ACC112 (cell line): ENCODE data around the gene STAT6.
"Not testable (repeated sequence)": the region's sequence is repeated elsewhere in the genome, so short reads cannot be mapped to it uniquely, and the experiment has no call there.

Source experiments
- H2AFZ ChIP-seq: fragments of 200-600 bp; sonication (generic); one replicate; pipeline ENCODE4 v1.6.0; 2017; ENCODE audit warnings: antibody characterized with exemption, low read length; ENCODE audit not compliant: unreplicated experiment
- H3K27ac ChIP-seq: fragments of 200-600 bp; sonication (generic); 2 replicates; pipeline ENCODE4 v1.5.1; 2014; ENCODE audit warnings: low read depth, mild to moderate bottlenecking, antibody characterized with exemption, low read length, moderate library complexity
- H3K27me3 ChIP-seq: fragments of 200-600 bp; sonication (generic); 2 replicates; pipeline ENCODE4 v1.6.1; 2014; ENCODE audit warnings: mild to moderate bottlenecking, antibody characterized with exemption, low read length, moderate library complexity, mixed read lengths; ENCODE audit not compliant: insufficient read depth
- H3K36me3 ChIP-seq: fragments of 200-600 bp; sonication (generic); 2 replicates; pipeline ENCODE4 v1.6.1; 2016; ENCODE audit warnings: mild to moderate bottlenecking, antibody characterized with exemption, low read length, moderate library complexity, mixed read lengths; ENCODE audit not compliant: insufficient read depth
- H3K4me1 ChIP-seq: fragments of 200-600 bp; sonication (generic); one replicate; pipeline ENCODE4 v1.6.1; 2016; ENCODE audit warnings: low read length, mixed read lengths; ENCODE audit not compliant: insufficient read depth, unreplicated experiment, control insufficient read depth
- H3K4me3 ChIP-seq: fragments of 200-600 bp; sonication (generic); 2 replicates; pipeline ENCODE4 v1.5.1; 2014; ENCODE audit warnings: mild to moderate bottlenecking, low read depth, low read length
- H3K79me2 ChIP-seq: fragments of 200-600 bp; sonication (generic); one replicate; pipeline ENCODE4 v1.6.0; 2016; ENCODE audit warnings: low read length; ENCODE audit not compliant: control insufficient read depth, unreplicated experiment, insufficient read depth

The STAT6 gene

GRCh38 chr12:57085999-57086492 is 25.1 kb downstream of the STAT6 start:
- peak overlapping the region; percentile 8 for H2AFZ ChIP-seq
- H3K36me3 ChIP-seq: no peaks in the 10 kb centered on the region
- peaks cover 16% of the 10 kb centered on the region for H3K4me1 ChIP-seq
- H3K27ac ChIP-seq: peak overlapping the region; percentile 93
- peak overlapping the region; percentile 91 for H3K4me3 ChIP-seq
- no peaks in the 10 kb centered on the region for H3K27me3 ChIP-seq
- peaks cover 18% of the 10 kb centered on the region for H3K79me2 ChIP-seq

- Histone ChIP-seq H3K79me2 (peaks cover 20% of the 10 kb centered on the region), H3K4me1 (peaks cover 17% of the 10 kb centered on the region), H3K27me3 (no peaks in the 10 kb centered on the region), H3K4me3 (no peak overlapping the region), H2AFZ (no peak overlapping the region), H3K36me3 (no peaks in the 10 kb centered on the region), H3K27ac (no peak overlapping the region)
These were observed 30.3 kb downstream of the STAT6 start for GRCh38 chr12:57080855-57081254.

- Histone ChIP-seq H3K4me3 (no peak overlapping the region), H2AFZ (no peak overlapping the region), H3K79me2 (peaks cover 20% of the 10 kb centered on the region), H3K27me3 (no peaks in the 10 kb centered on the region), H3K27ac (peak overlapping the region; percentile 82), H3K36me3 (no peaks in the 10 kb centered on the region), H3K4me1 (peaks cover 8% of the 10 kb centered on the region)
These were observed 31.3 kb downstream of the STAT6 start for GRCh38 chr12:57079821-57080220.

- peaks cover 8% of the 10 kb centered on the region for H3K4me1 ChIP-seq
- peak within 1 kb of the TSS; percentile 68 for H2AFZ ChIP-seq
- H3K27me3 ChIP-seq: no peaks in the 10 kb centered on the region
- H3K4me3 ChIP-seq: peak within 1 kb of the TSS; percentile 85
- H3K27ac ChIP-seq: peak within 1 kb of the TSS; percentile 82
- H3K79me2 ChIP-seq: peaks cover 26% of the 10 kb centered on the region
- no peaks in the 10 kb centered on the region for H3K36me3 ChIP-seq
These were observed 32.4 kb downstream of the STAT6 start, which contains the start of gene NEMP1 for GRCh38 chr12:57078519-57079404. TSS of gene NEMP1 (minus strand) at chr12:57078791. CDS start at chr12:57078745, 46 bp downstream.

- not testable (repeated sequence) for H3K4me3 ChIP-seq, H3K4me1 ChIP-seq, H2AFZ ChIP-seq, H3K27me3 ChIP-seq, H3K27ac ChIP-seq
- H3K79me2 ChIP-seq: peaks cover 32% of the 10 kb centered on the region
- H3K36me3 ChIP-seq: peaks cover 18% of the 10 kb centered on the region
These were observed 37.4 kb downstream of the STAT6 start for GRCh38 chr12:57073566-57074450.

- Histone ChIP-seq H3K27me3 (no peaks in the 10 kb centered on the region), H3K79me2 (peaks cover 26% of the 10 kb centered on the region), H3K4me1 (peaks cover 5% of the 10 kb centered on the region), H3K36me3 (peaks cover 24% of the 10 kb centered on the region), H3K4me3 (no peak overlapping the region), H2AFZ (no peak overlapping the region), H3K27ac (0 out of 2 replicates have a peak overlapping the region, but pooled peaks have one; percentile 2)
These were observed 38.5 kb downstream of the STAT6 start for GRCh38 chr12:57072661-57073060.

GRCh38 chr12:57069523-57069922 is 41.6 kb downstream of the STAT6 start:
- H3K36me3 ChIP-seq: peaks cover 24% of the 10 kb centered on the region

GRCh38 chr12:57066245-57066644 is 44.9 kb downstream of the STAT6 start:
- H2AFZ ChIP-seq: no peak overlapping the region
- H3K79me2 ChIP-seq: no peaks in the 10 kb centered on the region
- H3K27ac ChIP-seq: no peak overlapping the region
- H3K36me3 ChIP-seq: peaks cover 28% of the 10 kb centered on the region
- no peak overlapping the region for H3K4me3 ChIP-seq
- peaks cover 19% of the 10 kb centered on the region for H3K4me1 ChIP-seq
- H3K27me3 ChIP-seq: no peaks in the 10 kb centered on the region

More at GRCh38 chr12:57069523-57069922, 41.6 kb downstream of the STAT6 start:
- Histone ChIP-seq H3K79me2 (peaks cover 9% of the 10 kb centered on the region), H3K4me3 (no peak overlapping the region), H3K27ac (peak overlapping the region; percentile 20; the same call in 1 of the 2 replicates), H3K27me3 (no peaks in the 10 kb centered on the region), H2AFZ (no peak overlapping the region), H3K4me1 (peaks cover 17% of the 10 kb centered on the region)

- Histone ChIP-seq H2AFZ (no peak overlapping the region), H3K36me3 (peaks cover 30% of the 10 kb centered on the region), H3K4me1 (peaks cover 19% of the 10 kb centered on the region), H3K27me3 (no peaks in the 10 kb centered on the region), H3K79me2 (no peaks in the 10 kb centered on the region), H3K4me3 (peak overlapping the region; percentile 27; the same call in 1 of the 2 replicates), H3K27ac (peak overlapping the region; percentile 67)
These were observed 47.0 kb downstream of the STAT6 start for GRCh38 chr12:57063991-57064685.

GRCh38 chr12:57058454-57058853 is 52.7 kb downstream of the STAT6 start:
- no peak overlapping the region for H2AFZ ChIP-seq
- no peaks in the 10 kb centered on the region for H3K79me2 ChIP-seq
- H3K4me1 ChIP-seq: no peaks in the 10 kb centered on the region
- no peak overlapping the region for H3K27ac ChIP-seq
- H3K4me3 ChIP-seq: no peak overlapping the region
- H3K27me3 ChIP-seq: no peaks in the 10 kb centered on the region
- peaks cover 44% of the 10 kb centered on the region for H3K36me3 ChIP-seq
